H1 (cell line): Measurements from ENCODE around the gene APOA1. TPM values are rescaled to one million over a fixed set of nuclear protein-coding genes. Genes with fewer than 3 reads are reported as not detected.

Experiments used
- CTCF ChIA-PET: fragments of 300-600 bp; sonication (Branson Sonifier 250); formaldehyde crosslinking; loops from one replicate; lab custom pipeline; 2021; ENCODE audit not compliant: partially characterized antibody; lab: Charles Lee
- POLR2A ChIA-PET: fragments of 300-600 bp; sonication (Branson Sonifier 250); formaldehyde crosslinking; loops from one replicate; lab custom pipeline; 2021; ENCODE audit warnings: inconsistent platforms; ENCODE audit not compliant: partially characterized antibody; lab: Charles Lee
- DNase-seq, 2 experiments: peaks; one replicate each; pipeline versions ENCODE4 v3.0.0 to v3.0.0-alpha.2; 2010 to 2022; ENCODE audit warnings: low spot score in 2 of 2, low read depth in 1 of 2, mixed read lengths in 1 of 2
- FAIRE-seq: peaks from 2 replicates; lab custom pipeline; 2011; peaks lifted over from hg19 to GRCh38; lab: Jason Lieb, UNC
- H2AFZ ChIP-seq: 2 replicates; pipeline ENCODE4 v1.8.1; 2012; ENCODE audit warnings: low read length, inconsistent platforms
- H2AK5ac ChIP-seq: 2 replicates; pipeline ENCODE4 v1.6.1; 2013; ENCODE audit warnings: low read depth, low read length
- H2BK120ac ChIP-seq: replicated peaks from 2 replicates; pipeline ENCODE3; 2013; ENCODE audit warnings: low read depth, low read length, inconsistent platforms
- H2BK12ac ChIP-seq: 2 replicates; pipeline ENCODE4 v1.6.1; 2013; ENCODE audit warnings: low read depth, low read length
- H2BK15ac ChIP-seq: 2 replicates; pipeline ENCODE4 v1.6.1; 2013; ENCODE audit warnings: low read length
- H2BK20ac ChIP-seq: 2 replicates; pipeline ENCODE4 v1.6.1; 2013; ENCODE audit warnings: low read length
- H2BK5ac ChIP-seq: 2 replicates; pipeline ENCODE4 v1.6.1; 2013; ENCODE audit warnings: low read depth, low read length
- H3K14ac ChIP-seq: 2 replicates; pipeline ENCODE4 v1.6.1; 2013; ENCODE audit warnings: inconsistent platforms; ENCODE audit not compliant: insufficient read length
- H3K18ac ChIP-seq: 2 replicates; pipeline ENCODE4 v1.6.1; 2013; ENCODE audit warnings: low read length; ENCODE audit errors: extremely low read depth
- H3K23ac ChIP-seq: 2 replicates; pipeline ENCODE4 v1.6.1; 2013; ENCODE audit warnings: inconsistent platforms; ENCODE audit not compliant: insufficient read length
- H3K23me2 ChIP-seq: 2 replicates; pipeline ENCODE4 v1.6.1; 2013; ENCODE audit warnings: low read depth, low read length
- H3K27ac ChIP-seq: 2 replicates; pipeline ENCODE4 v1.6.1; 2011; ENCODE audit warnings: low read depth, low read length, inconsistent platforms
- H3K27me3 ChIP-seq, 4 experiments: replicated peaks in 1 of 4; 1 replicate in 1 of 4; 2 replicates in 3 of 4; pipeline versions ENCODE4 v1.6.1 to v1.8.1; 2011 to 2013; ENCODE audit warnings: low read length in 3 of 4, mild to moderate bottlenecking in 3 of 4, inconsistent platforms in 2 of 4, mixed read lengths in 2 of 4, moderate library complexity in 1 of 4; ENCODE audit not compliant: control insufficient read depth in 3 of 4, insufficient read depth in 3 of 4; ENCODE audit errors: extremely low read depth in 1 of 4
- H3K36me3 ChIP-seq, 4 experiments: 2 replicates each; pipeline versions ENCODE4 v1.6.1 to v1.8.1; 2011 to 2013; ENCODE audit warnings: mild to moderate bottlenecking in 4 of 4, low read length in 3 of 4, moderate library complexity in 2 of 4, control low read depth in 1 of 4, inconsistent platforms in 1 of 4; ENCODE audit not compliant: insufficient read depth in 4 of 4, control insufficient read depth in 2 of 4
- H3K4ac ChIP-seq: replicated peaks from 2 replicates; pipeline ENCODE3; 2013; ENCODE audit warnings: low read length, low read depth, mixed read lengths, inconsistent platforms; ENCODE audit not compliant: insufficient read length
- H3K4me1 ChIP-seq, 4 experiments: replicated peaks in 1 of 4; 1 replicate in 1 of 4; 2 replicates in 3 of 4; pipeline versions ENCODE4 v1.6.1 to v1.8.1; 2011 to 2013; ENCODE audit warnings: low read length in 3 of 4, inconsistent platforms in 2 of 4, mixed read lengths in 1 of 4; ENCODE audit not compliant: insufficient read depth in 4 of 4, control insufficient read depth in 3 of 4
- H3K4me2 ChIP-seq, 2 experiments: 2 replicates each; pipeline versions ENCODE4 v1.6.1 to v1.8.1; 2011 to 2013; ENCODE audit warnings: low read depth in 2 of 2, low read length in 2 of 2, control low read depth in 1 of 2, inconsistent platforms in 1 of 2, mild to moderate bottlenecking in 1 of 2; ENCODE audit not compliant: insufficient read depth in 1 of 2
- H3K4me3 ChIP-seq, 4 experiments: fragments of 200-600, 300-600 bp in 1 of 4; sonication (generic), shearing (Covaris generic), sonication (Bioruptor Twin) in 1 of 4; 2 replicates each; pipeline versions ENCODE4 v1.5.1 to v1.8.1; 2011 to 2016; ENCODE audit warnings: low read length in 4 of 4, low read depth in 3 of 4, control low read depth in 2 of 4, inconsistent platforms in 2 of 4, mild to moderate bottlenecking in 2 of 4, mixed read lengths in 1 of 4, moderate library complexity in 1 of 4; ENCODE audit not compliant: insufficient read depth in 2 of 4; ENCODE audit errors: extremely low read depth in 1 of 4
- H3K56ac ChIP-seq: replicated peaks from 2 replicates; pipeline ENCODE3; 2013; ENCODE audit warnings: low read depth, mild to moderate bottlenecking, mixed read lengths, low read length, inconsistent platforms; ENCODE audit not compliant: insufficient read length
- H3K79me1 ChIP-seq: 2 replicates; pipeline ENCODE4 v1.6.1; 2013; ENCODE audit warnings: low read depth, low read length, control low read depth
- H3K79me2 ChIP-seq, 2 experiments: 2 replicates each; pipeline versions ENCODE4 v1.6.1 to v1.8.1; 2012 to 2013; ENCODE audit warnings: low read length in 2 of 2, mild to moderate bottlenecking in 2 of 2, inconsistent platforms in 1 of 2; ENCODE audit not compliant: insufficient read depth in 2 of 2, control insufficient read depth in 1 of 2
- H3K9ac ChIP-seq, 4 experiments: replicated peaks in 1 of 4; 1 replicate in 1 of 4; 2 replicates in 3 of 4; pipeline versions ENCODE4 v1.6.1 to v1.8.1; 2011 to 2013; ENCODE audit warnings: low read depth in 3 of 4, low read length in 3 of 4, control low read depth in 2 of 4, mild to moderate bottlenecking in 2 of 4, moderate library complexity in 2 of 4, inconsistent platforms in 1 of 4; ENCODE audit errors: extremely low read depth in 1 of 4
- H3K9me3 ChIP-seq, 2 experiments: 2 replicates each; pipeline versions ENCODE4 v1.6.1 to v1.8.1; 2012 to 2013; ENCODE audit warnings: mild to moderate bottlenecking in 2 of 2, moderate library complexity in 2 of 2, control low read depth in 1 of 2, inconsistent platforms in 1 of 2, low read depth in 1 of 2, low read length in 1 of 2, mixed read lengths in 1 of 2; ENCODE audit not compliant: insufficient read depth in 2 of 2
- H4K20me1 ChIP-seq, 2 experiments: replicated peaks in 1 of 2; 2 replicates each; pipeline versions ENCODE3 to v1.8.1; 2011 to 2013; ENCODE audit warnings: inconsistent platforms in 2 of 2, low read length in 2 of 2, mild to moderate bottlenecking in 1 of 2; ENCODE audit not compliant: insufficient read depth in 2 of 2, control insufficient read depth in 1 of 2
- H4K5ac ChIP-seq: 2 replicates; pipeline ENCODE4 v1.6.1; 2013; ENCODE audit warnings: low read length, low read depth, mixed read lengths, inconsistent platforms; ENCODE audit not compliant: insufficient read length
- H4K8ac ChIP-seq: 2 replicates; pipeline ENCODE4 v1.8.0; 2013; ENCODE audit warnings: mild to moderate bottlenecking, moderate library complexity, low read length, inconsistent platforms; ENCODE audit not compliant: insufficient read depth; ENCODE audit errors: extremely low read depth
- H4K91ac ChIP-seq: replicated peaks from 2 replicates; pipeline ENCODE3; 2013; ENCODE audit warnings: low read length, mixed read lengths, inconsistent platforms; ENCODE audit not compliant: insufficient read length
- KDM1A ChIP-seq: fragments of 200-600, 300-600 bp; sonication (generic); IDR thresholded peaks from 2 replicates; pipeline ENCODE4 v1.7.1; 2016; ENCODE audit warnings: mild to moderate bottlenecking, low read length, borderline replicate concordance
- polyA plus RNA-seq, 7 experiments: library from polyadenylated mRNA; depleted of rRNA in 3 of 7; stranded (reverse) in 5 of 7; unstranded in 2 of 7; fragments of >200 nt in 5 of 7; fragments of 200-250 nt in 2 of 7; gene quantifications; 1 replicate in 5 of 7; 2 replicates in 1 of 7; 4 replicates in 1 of 7; pipeline versions ENCODE4 v1.2.1 to v1.2.3, GENCODE V29; 2011 to 2013; ENCODE audit warnings: missing spikeins in 2 of 7, mixed read lengths in 2 of 7
- total RNA-seq: library from RNA; stranded (reverse); fragmentation: NEBNext Ultra II Directional; extraction: Animal tissue kit (Norgen Biotek cat#: 25700); gene quantifications from 2 replicates; pipeline ENCODE4 v1.2.1, GENCODE V29; 2021

The APOA1 gene
- total and polyA plus RNA-seq, 2 of the 8 experiments (the other 6 are each of a cell fraction or from before 2014, with no cell fraction given): 0.80 TPM; not detected in 1

DNA sequence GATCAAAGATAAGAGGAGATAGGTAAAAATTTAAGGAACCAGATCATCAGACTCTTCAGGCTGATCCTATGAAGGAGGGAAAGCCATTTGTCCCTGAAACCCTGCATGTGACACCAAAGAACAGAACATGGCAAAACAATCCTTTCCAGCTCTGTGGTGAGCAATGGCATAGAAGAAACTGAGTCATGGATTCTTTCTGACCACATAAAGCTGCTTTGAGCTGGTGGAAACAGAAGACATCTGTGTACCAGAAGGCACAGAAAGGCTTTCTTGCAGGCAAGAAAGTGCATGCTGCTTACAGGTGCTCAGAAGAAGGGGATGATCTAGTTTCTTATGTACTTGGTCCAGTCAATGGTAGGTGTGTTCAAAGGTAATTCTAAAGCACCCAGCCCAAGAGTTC is 45.0 kb upstream of the APOA1 start:
- Histone ChIP-seq H3K79me1 (no peaks in the 10 kb centered on the region; the same call in 1 of the 2 replicates), H3K18ac (no peak overlapping the region), H2AFZ (no peak overlapping the region), H4K8ac (no peak overlapping the region), H3K23ac (no peak overlapping the region), H3K27me3 (no peaks in the 10 kb centered on the region), H3K4ac (no peak overlapping the region), H3K27ac (no peak overlapping the region), H2BK12ac (no peak overlapping the region), H3K36me3 (no peaks in the 10 kb centered on the region), H3K79me2 (no peaks in the 10 kb centered on the region), H3K56ac (no peak overlapping the region), H3K4me2 (no peak overlapping the region), H3K4me3 (no peak overlapping the region), H3K9me3 (no peaks in the 10 kb centered on the region), H3K14ac (no peak overlapping the region), H2BK20ac (no peak overlapping the region), H2BK15ac (no peak overlapping the region), H2BK5ac (no peak overlapping the region), H3K4me1 (no peaks in the 10 kb centered on the region), H3K9ac (no peak overlapping the region), H4K91ac (no peak overlapping the region), H4K5ac (no peak overlapping the region), H2BK120ac (no peak overlapping the region), H2AK5ac (no peak overlapping the region), H3K23me2 (no peaks in the 10 kb centered on the region), H4K20me1 (peaks cover 0 to 1% of the 10 kb centered on the region in 2 experiments)
- no peak for TF ChIP-seq KDM1A
- ChIA-PET POLR2A (interaction anchor here (1.0 kb wide), 1 partner anchor 262 kb away, joined by 3 read pairs; the partner anchor contains the start of gene PAFAH1B2), CTCF (interaction anchor here (7.0 kb wide), 1 partner anchor 223 kb away, joined by 65 read pairs; no protein-coding TSS in a partner anchor)
- DNase-seq: no peak
- no peak for FAIRE-seq
